Body of pancreas (tissue), 4 donors: ENCODE data around the gene MAPK10. TPM values are rescaled to one million over a fixed set of nuclear protein-coding genes. Genes with fewer than 3 reads are reported as not detected.

Experiments used
- ATAC-seq: fragments of 150-250 bp; one replicate; pipeline ENCODE4 v1.9.1; 2016
- DNase-seq, 4 donors: peaks; one replicate each; pipeline ENCODE4 v3.0.0-alpha.2; 2019
- H3K27ac ChIP-seq, 4 donors: fragments of 200-600 bp; sonication (generic); 1 replicate in 3 of 4; 2 replicates in 1 of 4; pipeline versions ENCODE4 v1.5.1 to v1.6.1; 2016 to 2019; ENCODE audit warnings: mild to moderate bottlenecking in 1 of 4, mixed read lengths in 1 of 4, moderate library complexity in 1 of 4
- H3K27me3 ChIP-seq, 2 donors: fragments of 200-600 bp; sonication (generic); one replicate each; pipeline ENCODE4 v1.6.0; 2016; ENCODE audit warnings: mild to moderate bottlenecking in 1 of 2
- H3K36me3 ChIP-seq, 2 donors: fragments of 200-600 bp; sonication (generic); replicated peaks in 1 of 2; 2 replicates each; pipeline ENCODE4 v1.5.1; 2016; ENCODE audit warnings: low read depth in 2 of 2; ENCODE audit not compliant: insufficient read depth in 1 of 2
- H3K4me1 ChIP-seq: fragments of 200-600 bp; sonication (generic); one replicate; pipeline ENCODE4 v1.6.0; 2016
- H3K4me3 ChIP-seq, 2 donors: fragments of 200-600 bp; sonication (generic); 1 replicate in 1 of 2; 2 replicates in 1 of 2; pipeline ENCODE4 v1.5.1; 2016 to 2019
- H3K9me3 ChIP-seq, 3 donors: fragments of 200-600 bp; sonication (generic); 1 replicate in 2 of 3; 2 replicates in 1 of 3; pipeline ENCODE4 v1.5.1; 2016
- POLR2A ChIP-seq, 3 donors: fragments of 450-650 bp; IDR thresholded peaks; one replicate each; pipeline ENCODE4 v1.6.1; 2016; ENCODE audit warnings: antibody characterized with exemption in 3 of 3, mild to moderate bottlenecking in 2 of 3
- WGBS, 2 donors: methylation state at CpG; one replicate each; pipeline ENCODE4 v1.1.5; 2017; 5-methylcytosine and 5-hydroxymethylcytosine counted together
- intact Hi-C: fragments of 100-400 bp; cut with DNase I; formaldehyde crosslinking; loops from one replicate; pipeline ENCODE4 v1.15.1; 2023
- total RNA-seq, 2 donors: library from RNA; depleted of rRNA; stranded (reverse); fragments of >200 nt; gene quantifications; one replicate each; pipeline ENCODE4 v1.1.0, GENCODE V29; 2016
- TF ChIP-seq, protein P1 (sequence below), 7 experiments: fragments of 450-650 bp in 4 of 7; fragments of 200-600 bp in 3 of 7; sonication (generic) in 3 of 7; IDR thresholded peaks; one replicate each; pipeline ENCODE4 v1.5.1; 2016 to 2019; ENCODE audit warnings: antibody characterized with exemption in 7 of 7

Gene MAPK10
- total RNA-seq, 2 donors from 2014 or later, result 9.9 to 24.1 TPM

- WGBS, 2 donors, result 80 to 81% methylated on average over 2 of the region's 2 CpGs
- DNase-seq (no peak), ATAC-seq (no peak)
- Histone ChIP-seq H3K4me3 (no peak overlapping the region), H3K36me3 (no peaks in the 10 kb centered on the region), H3K4me1 (no peaks in the 10 kb centered on the region), H3K27ac (no peak overlapping the region), H3K9me3 (no peaks in the 10 kb centered on the region), H3K27me3 (no peaks in the 10 kb centered on the region)
- no peak for TF ChIP-seq POLR2A (IDR thresholded peaks at IDR 0.05)
- TF ChIP-seq, protein P1, sequence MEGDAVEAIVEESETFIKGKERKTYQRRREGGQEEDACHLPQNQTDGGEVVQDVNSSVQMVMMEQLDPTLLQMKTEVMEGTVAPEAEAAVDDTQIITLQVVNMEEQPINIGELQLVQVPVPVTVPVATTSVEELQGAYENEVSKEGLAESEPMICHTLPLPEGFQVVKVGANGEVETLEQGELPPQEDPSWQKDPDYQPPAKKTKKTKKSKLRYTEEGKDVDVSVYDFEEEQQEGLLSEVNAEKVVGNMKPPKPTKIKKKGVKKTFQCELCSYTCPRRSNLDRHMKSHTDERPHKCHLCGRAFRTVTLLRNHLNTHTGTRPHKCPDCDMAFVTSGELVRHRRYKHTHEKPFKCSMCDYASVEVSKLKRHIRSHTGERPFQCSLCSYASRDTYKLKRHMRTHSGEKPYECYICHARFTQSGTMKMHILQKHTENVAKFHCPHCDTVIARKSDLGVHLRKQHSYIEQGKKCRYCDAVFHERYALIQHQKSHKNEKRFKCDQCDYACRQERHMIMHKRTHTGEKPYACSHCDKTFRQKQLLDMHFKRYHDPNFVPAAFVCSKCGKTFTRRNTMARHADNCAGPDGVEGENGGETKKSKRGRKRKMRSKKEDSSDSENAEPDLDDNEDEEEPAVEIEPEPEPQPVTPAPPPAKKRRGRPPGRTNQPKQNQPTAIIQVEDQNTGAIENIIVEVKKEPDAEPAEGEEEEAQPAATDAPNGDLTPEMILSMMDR (IDR thresholded peaks at IDR 0.05), result no peak
- intact Hi-C loops, result no loop called here
Observed at GRCh38 chr4:86131456-86131855, 228.4 kb downstream of the MAPK10 start.

GRCh38 chr4:86130160-86130933 lies 229.5 kb downstream of the MAPK10 start:
- no peaks in the 10 kb centered on the region for H3K4me1 ChIP-seq
- ATAC-seq (no peak), DNase-seq (no peak)
- TF ChIP-seq POLR2A (IDR thresholded peaks at IDR 0.05), result no peak
- H3K27me3 ChIP-seq, result no peaks in the 10 kb centered on the region
- intact Hi-C loops, result no loop called here
- H3K9me3 ChIP-seq, result no peaks in the 10 kb centered on the region
- WGBS, 2 donors, result 90 to 95% methylated on average over 2 of the region's 2 CpGs
- no peak overlapping the region for H3K27ac ChIP-seq
- H3K36me3 ChIP-seq, result no peaks in the 10 kb centered on the region
- H3K4me3 ChIP-seq, result no peak overlapping the region

DNA sequence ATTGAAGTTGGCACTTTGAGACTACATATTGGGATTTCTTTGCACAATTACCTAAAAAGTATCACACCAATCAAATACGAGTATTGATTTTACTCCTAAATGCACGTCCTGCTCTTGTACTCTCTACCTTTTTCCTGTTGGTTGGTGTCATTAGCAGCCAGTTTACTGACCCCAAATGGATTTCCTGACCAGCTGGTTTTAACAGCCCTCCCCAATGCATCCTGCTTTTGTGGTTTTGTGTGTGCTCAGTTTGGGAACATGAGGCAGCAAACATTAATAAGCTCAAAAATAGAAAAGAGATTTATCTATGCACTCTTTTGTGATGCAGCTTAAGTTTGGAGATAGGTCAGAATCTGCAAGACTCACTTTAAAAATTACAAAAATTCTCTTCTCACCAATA lies 230.3 kb downstream of the MAPK10 start:
- Histone ChIP-seq H3K4me1 (no peaks in the 10 kb centered on the region), H3K9me3 (no peaks in the 10 kb centered on the region), H3K27me3 (no peaks in the 10 kb centered on the region), H3K4me3 (no peak overlapping the region), H3K27ac (no peak overlapping the region), H3K36me3 (no peaks in the 10 kb centered on the region)
- 43% methylated on average over 2 of the region's 2 CpGs for WGBS, 2 donors
- no peak for ATAC-seq
- no peak for TF ChIP-seq POLR2A (IDR thresholded peaks at IDR 0.05)
- TF ChIP-seq, protein P1 (IDR thresholded peaks at IDR 0.05), result no peak
- no peak for DNase-seq
- intact Hi-C loops, result no loop called here

GRCh38 chr4:86122404-86122803 lies 237.4 kb downstream of the MAPK10 start:
- TF ChIP-seq, protein P1 (IDR thresholded peaks at IDR 0.05), result no peak
- Histone ChIP-seq H3K4me1 (no peaks in the 10 kb centered on the region), H3K36me3 (no peaks in the 10 kb centered on the region), H3K9me3 (no peaks in the 10 kb centered on the region), H3K27ac (no peak overlapping the region), H3K4me3 (no peak overlapping the region), H3K27me3 (no peaks in the 10 kb centered on the region)
- DNase-seq (no peak), ATAC-seq (no peak)
- intact Hi-C loops, result no loop called here

DNA sequence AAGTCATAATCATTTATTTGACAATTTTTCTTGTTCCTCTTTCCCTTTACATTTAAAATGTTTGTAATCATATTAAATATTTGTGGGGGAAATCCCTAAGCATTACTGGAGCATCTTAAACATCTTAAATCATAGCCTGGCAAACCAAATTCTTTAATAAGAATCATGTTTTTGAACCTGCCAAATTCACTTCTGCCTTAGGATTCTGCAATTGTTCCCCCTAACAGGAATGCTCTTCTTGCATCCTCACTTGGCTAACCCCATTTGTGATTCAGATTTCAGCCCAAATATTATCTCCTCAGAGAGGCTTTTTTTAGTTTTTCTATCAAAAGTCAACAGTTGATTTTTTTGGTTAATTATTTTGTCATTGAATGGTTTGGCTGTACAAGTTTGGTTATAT lies 241.1 kb downstream of the MAPK10 start:
- Histone ChIP-seq H3K27ac (no peak overlapping the region), H3K9me3 (no peaks in the 10 kb centered on the region), H3K27me3 (no peaks in the 10 kb centered on the region), H3K36me3 (no peaks in the 10 kb centered on the region), H3K4me1 (no peaks in the 10 kb centered on the region), H3K4me3 (no peak overlapping the region)
- TF ChIP-seq POLR2A (IDR thresholded peaks at IDR 0.05), result no peak
- ATAC-seq (no peak), DNase-seq (no peak)
- intact Hi-C loops, result no loop called here

DNA sequence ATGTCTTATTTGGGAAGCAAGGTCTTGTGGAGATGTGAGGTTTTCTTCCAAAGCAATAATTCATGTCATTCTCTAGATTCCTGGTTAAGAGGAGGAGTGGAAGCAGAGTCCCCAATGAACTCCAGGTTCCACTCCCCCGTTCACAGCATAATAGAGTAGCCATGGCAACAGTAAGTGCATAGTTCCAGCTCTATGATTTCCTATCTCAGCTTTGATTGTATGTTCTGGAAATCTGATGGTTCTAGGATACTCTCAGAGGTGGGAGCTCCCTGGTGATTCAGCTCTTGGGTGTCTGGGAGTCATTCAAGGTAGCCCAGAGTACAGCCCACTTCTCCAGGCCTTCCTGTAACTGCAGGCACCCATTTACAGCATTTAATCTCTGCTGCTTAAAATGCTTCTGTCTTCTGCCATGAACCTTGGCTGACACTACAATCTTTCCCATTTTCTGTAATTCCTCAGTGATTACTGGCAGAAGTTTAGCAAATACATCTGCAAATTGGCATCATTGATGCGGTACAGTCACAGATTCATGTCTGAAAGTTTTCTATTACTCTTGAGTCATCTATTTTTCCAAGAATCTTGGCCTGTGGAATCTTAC lies 242.0 kb downstream of the MAPK10 start:
- no peaks in the 10 kb centered on the region for H3K27me3 ChIP-seq
- DNase-seq (peak in 1 of 4 donors; percentile 7), ATAC-seq (peak; percentile 38)
- no peak overlapping the region for H3K27ac ChIP-seq
- no peak overlapping the region for H3K4me3 ChIP-seq
- H3K36me3 ChIP-seq, result no peaks in the 10 kb centered on the region
- 61 to 68% methylated on average over 2 of the region's 2 CpGs for WGBS, 2 donors
- no peaks in the 10 kb centered on the region for H3K9me3 ChIP-seq
- intact Hi-C loops, result no loop called here
- no peaks in the 10 kb centered on the region for H3K4me1 ChIP-seq
- TF ChIP-seq, protein P1 (IDR thresholded peaks at IDR 0.05), result no peak
- TF ChIP-seq POLR2A (IDR thresholded peaks at IDR 0.05), result no peak
